B cell (primary cell): Measurements from ENCODE around the gene PCDH9.

Experiments
- CTCF ChIP-seq: fragments of 200-600 bp; IDR thresholded peaks from one replicate; pipeline ENCODE4 v1.8.0; 2022; ENCODE audit warnings: antibody characterized with exemption, mild to moderate bottlenecking
- EZH2 ChIP-seq: IDR thresholded peaks from 2 replicates; pipeline ENCODE4 v1.6.1; 2012; ENCODE audit warnings: borderline replicate concordance, low read depth, mild to moderate bottlenecking, moderate library complexity, low read length; ENCODE audit not compliant: insufficient read depth, poor library complexity, severe bottlenecking

DNA sequence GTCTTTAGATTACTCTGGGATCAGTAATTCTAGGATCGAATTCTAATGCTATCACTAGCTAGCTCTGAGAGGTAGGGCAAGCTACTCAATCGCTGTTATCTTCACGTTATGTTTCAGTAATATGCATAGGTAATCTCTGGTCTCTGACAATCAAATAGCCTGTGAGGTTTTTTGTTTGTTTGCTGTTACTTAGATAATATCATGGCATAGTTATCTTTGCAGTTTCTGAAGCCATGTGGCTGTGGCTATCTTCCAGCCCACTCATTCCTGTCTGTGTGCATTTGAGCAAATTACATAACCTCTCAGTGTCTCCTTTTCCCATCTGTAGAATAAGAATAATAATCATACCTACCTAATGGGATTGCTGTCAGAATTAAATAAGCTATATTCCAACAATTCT is 330.2 kb downstream of the PCDH9 start:
- TF ChIP-seq CTCF (no peak), EZH2 (no peak)
